Embryonic facial prominence (tissue), 1 donor: ENCODE results near the gene LTBP1.
"Not testable (repeated sequence)": the region's sequence is repeated elsewhere in the genome, so short reads cannot be mapped to it uniquely, and the experiment has no call there.

Experiments
- DNase-seq: peaks from one replicate; pipeline ENCODE4 v3.0.0-alpha.2; 2016; ENCODE audit errors: extremely low spot score

LTBP1 gene

GRCh38 chr2:32946314-32947075 lies at the start of gene LTBP1:
Gene LTBP1, plus strand, starts transcription at chr2:32946953. Its CDS starts 372 bp downstream, at chr2:32947325.
- peak; percentile 60 for DNase-seq

- DNase-seq = no peak
Observed at GRCh38 chr2:32900246-32900973, 46.3 kb upstream of the LTBP1 start.

GRCh38 chr2:32901313-32901712 lies 45.4 kb upstream of the LTBP1 start:
- no peak for DNase-seq

GRCh38 chr2:32902174-32902573 lies 44.6 kb upstream of the LTBP1 start:
- DNase-seq = no peak

- no peak for DNase-seq
Observed at GRCh38 chr2:32902986-32903385, 43.8 kb upstream of the LTBP1 start.

- DNase-seq = no peak
Observed at GRCh38 chr2:32904074-32904473, 42.7 kb upstream of the LTBP1 start.

GRCh38 chr2:32904751-32905150 lies 42.0 kb upstream of the LTBP1 start:
- DNase-seq = no peak

- DNase-seq = no peak
Observed at GRCh38 chr2:32905270-32905669, 41.5 kb upstream of the LTBP1 start.

GRCh38 chr2:32910883-32911598 lies 35.7 kb upstream of the LTBP1 start:
- DNase-seq = no peak

GRCh38 chr2:32915694-32916093 lies 31.1 kb upstream of the LTBP1 start:
- no peak for DNase-seq

- no peak for DNase-seq
Observed at GRCh38 chr2:32918774-32919173, 28.0 kb upstream of the LTBP1 start.

GRCh38 chr2:32919901-32920300 lies 26.9 kb upstream of the LTBP1 start:
- not testable (repeated sequence) for DNase-seq

GRCh38 chr2:32921486-32921885 lies 25.3 kb upstream of the LTBP1 start:
- not testable (repeated sequence) for DNase-seq

GRCh38 chr2:32922501-32922900 lies 24.3 kb upstream of the LTBP1 start:
- no peak for DNase-seq

GRCh38 chr2:32923109-32923508 lies 23.6 kb upstream of the LTBP1 start:
- DNase-seq = no peak

GRCh38 chr2:32925283-32925815 lies 21.4 kb upstream of the LTBP1 start:
- no peak for DNase-seq

- DNase-seq = no peak
Observed at GRCh38 chr2:32925976-32926707, 20.6 kb upstream of the LTBP1 start.

GRCh38 chr2:32926708-32927084 lies 20.1 kb upstream of the LTBP1 start:
- no peak for DNase-seq

GRCh38 chr2:32930436-32930835 lies 16.3 kb upstream of the LTBP1 start:
- DNase-seq = no peak

- no peak for DNase-seq
Observed at GRCh38 chr2:32931519-32931918, 15.2 kb upstream of the LTBP1 start.

- DNase-seq = no peak
Observed at GRCh38 chr2:32931945-32932709, 14.6 kb upstream of the LTBP1 start.
